Measurements from ENCODE around the gene SGF29. TPM values are rescaled to one million over a fixed set of nuclear protein-coding genes. Genes with fewer than 3 reads are reported as not detected.

Gene SGF29
- total and polyA plus RNA-seq, 2 experiments from 2014 or later: 10.0 to 17.6 TPM

DNA sequence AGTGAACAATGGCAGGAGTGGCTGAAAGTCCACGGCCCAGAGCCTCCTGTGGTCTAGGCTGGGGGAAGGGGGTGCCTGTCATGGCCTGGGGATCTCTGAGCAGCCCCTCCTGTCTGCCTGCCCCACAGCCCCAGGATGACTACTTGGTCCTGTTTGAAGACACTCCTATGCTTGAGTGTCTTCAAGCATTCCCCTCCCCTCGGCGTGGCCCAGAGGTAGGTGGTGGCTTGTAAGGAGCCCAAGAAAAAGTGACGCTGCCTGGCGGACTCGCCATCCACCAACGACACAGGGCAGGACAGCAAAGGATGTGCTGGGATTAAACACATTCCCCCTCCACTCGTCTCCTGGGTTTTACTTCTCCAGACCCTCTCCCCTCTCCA, 50.5 kb downstream of the SGF29 start:
- no peak overlapping the region for H3K4me2 ChIP-seq
- H3K36me3 Mint-ChIP-seq (ENCODE audit: low read depth): no peaks in the 10 kb centered on the region
- TF ChIP-seq CTCF (conservative IDR thresholded peaks at IDR 0.05; ENCODE audit: low read depth in 2 of 2) (no peak), ZNF331 (CRISPR knock-in tag; IDR thresholded peaks at IDR 0.05; ENCODE audit: low read depth) (no peak), JUNB (IDR thresholded peaks at IDR 0.05; ENCODE audit: unreplicated experiment) (no peak), REST (IDR thresholded peaks at IDR 0.05; ENCODE audit: unreplicated experiment) (no peak), NANOG (IDR thresholded peaks at IDR 0.05; ENCODE audit: borderline replicate concordance) (no peak), POLR2AphosphoS5 (IDR thresholded peaks at IDR 0.05; ENCODE audit: low read depth) (no peak), CREB1 (CRISPR knock-in tag; IDR thresholded peaks at IDR 0.05; ENCODE audit: low read depth) (no peak), EZH2phosphoT487 (IDR thresholded peaks at IDR 0.05; ENCODE audit: unreplicated experiment) (no peak), STAT1 (IDR thresholded peaks at IDR 0.05; ENCODE audit: unreplicated experiment) (no peak), EZH2 (IDR thresholded peaks at IDR 0.05; ENCODE audit: low read depth, unreplicated experiment) (no peak), ZNF114 (CRISPR knock-in tag; IDR thresholded peaks at IDR 0.05) (no peak)
- TF ChIP-seq, protein P1, sequence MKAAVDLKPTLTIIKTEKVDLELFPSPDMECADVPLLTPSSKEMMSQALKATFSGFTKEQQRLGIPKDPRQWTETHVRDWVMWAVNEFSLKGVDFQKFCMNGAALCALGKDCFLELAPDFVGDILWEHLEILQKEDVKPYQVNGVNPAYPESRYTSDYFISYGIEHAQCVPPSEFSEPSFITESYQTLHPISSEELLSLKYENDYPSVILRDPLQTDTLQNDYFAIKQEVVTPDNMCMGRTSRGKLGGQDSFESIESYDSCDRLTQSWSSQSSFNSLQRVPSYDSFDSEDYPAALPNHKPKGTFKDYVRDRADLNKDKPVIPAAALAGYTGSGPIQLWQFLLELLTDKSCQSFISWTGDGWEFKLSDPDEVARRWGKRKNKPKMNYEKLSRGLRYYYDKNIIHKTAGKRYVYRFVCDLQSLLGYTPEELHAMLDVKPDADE (IDR thresholded peaks at IDR 0.05): no peak
- TF ChIP-seq, protein P2, sequence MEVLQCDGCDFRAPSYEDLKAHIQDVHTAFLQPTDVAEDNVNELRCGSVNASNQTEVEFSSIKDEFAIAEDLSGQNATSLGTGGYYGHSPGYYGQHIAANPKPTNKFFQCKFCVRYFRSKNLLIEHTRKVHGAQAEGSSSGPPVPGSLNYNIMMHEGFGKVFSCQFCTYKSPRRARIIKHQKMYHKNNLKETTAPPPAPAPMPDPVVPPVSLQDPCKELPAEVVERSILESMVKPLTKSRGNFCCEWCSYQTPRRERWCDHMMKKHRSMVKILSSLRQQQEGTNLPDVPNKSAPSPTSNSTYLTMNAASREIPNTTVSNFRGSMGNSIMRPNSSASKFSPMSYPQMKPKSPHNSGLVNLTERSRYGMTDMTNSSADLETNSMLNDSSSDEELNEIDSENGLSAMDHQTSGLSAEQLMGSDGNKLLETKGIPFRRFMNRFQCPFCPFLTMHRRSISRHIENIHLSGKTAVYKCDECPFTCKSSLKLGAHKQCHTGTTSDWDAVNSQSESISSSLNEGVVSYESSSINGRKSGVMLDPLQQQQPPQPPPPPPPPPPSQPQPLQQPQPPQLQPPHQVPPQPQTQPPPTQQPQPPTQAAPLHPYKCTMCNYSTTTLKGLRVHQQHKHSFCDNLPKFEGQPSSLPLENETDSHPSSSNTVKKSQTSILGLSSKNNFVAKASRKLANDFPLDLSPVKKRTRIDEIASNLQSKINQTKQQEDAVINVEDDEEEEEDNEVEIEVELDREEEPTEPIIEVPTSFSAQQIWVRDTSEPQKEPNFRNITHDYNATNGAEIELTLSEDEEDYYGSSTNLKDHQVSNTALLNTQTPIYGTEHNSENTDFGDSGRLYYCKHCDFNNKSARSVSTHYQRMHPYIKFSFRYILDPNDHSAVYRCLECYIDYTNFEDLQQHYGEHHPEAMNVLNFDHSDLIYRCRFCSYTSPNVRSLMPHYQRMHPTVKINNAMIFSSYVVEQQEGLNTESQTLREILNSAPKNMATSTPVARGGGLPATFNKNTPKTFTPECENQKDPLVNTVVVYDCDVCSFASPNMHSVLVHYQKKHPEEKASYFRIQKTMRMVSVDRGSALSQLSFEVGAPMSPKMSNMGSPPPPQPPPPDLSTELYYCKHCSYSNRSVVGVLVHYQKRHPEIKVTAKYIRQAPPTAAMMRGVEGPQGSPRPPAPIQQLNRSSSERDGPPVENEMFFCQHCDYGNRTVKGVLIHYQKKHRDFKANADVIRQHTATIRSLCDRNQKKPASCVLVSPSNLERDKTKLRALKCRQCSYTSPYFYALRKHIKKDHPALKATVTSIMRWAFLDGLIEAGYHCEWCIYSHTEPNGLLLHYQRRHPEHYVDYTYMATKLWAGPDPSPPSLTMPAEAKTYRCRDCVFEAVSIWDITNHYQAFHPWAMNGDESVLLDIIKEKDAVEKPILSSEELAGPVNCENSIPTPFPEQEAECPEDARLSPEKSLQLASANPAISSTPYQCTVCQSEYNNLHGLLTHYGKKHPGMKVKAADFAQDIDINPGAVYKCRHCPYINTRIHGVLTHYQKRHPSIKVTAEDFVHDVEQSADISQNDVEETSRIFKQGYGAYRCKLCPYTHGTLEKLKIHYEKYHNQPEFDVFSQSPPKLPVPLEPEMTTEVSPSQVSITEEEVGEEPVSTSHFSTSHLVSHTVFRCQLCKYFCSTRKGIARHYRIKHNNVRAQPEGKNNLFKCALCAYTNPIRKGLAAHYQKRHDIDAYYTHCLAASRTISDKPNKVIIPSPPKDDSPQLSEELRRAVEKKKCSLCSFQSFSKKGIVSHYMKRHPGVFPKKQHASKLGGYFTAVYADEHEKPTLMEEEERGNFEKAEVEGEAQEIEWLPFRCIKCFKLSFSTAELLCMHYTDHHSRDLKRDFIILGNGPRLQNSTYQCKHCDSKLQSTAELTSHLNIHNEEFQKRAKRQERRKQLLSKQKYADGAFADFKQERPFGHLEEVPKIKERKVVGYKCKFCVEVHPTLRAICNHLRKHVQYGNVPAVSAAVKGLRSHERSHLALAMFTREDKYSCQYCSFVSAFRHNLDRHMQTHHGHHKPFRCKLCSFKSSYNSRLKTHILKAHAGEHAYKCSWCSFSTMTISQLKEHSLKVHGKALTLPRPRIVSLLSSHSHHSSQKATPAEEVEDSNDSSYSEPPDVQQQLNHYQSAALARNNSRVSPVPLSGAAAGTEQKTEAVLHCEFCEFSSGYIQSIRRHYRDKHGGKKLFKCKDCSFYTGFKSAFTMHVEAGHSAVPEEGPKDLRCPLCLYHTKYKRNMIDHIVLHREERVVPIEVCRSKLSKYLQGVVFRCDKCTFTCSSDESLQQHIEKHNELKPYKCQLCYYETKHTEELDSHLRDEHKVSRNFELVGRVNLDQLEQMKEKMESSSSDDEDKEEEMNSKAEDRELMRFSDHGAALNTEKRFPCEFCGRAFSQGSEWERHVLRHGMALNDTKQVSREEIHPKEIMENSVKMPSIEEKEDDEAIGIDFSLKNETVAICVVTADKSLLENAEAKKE (CRISPR knock-in tag; IDR thresholded peaks at IDR 0.05): no peak

More for the DNA sequence above, 50.5 kb downstream of the SGF29 start:
- H2AFZ ChIP-seq: no peak overlapping the region
- no peaks in the 10 kb centered on the region for H3K36me3 ChIP-seq (ENCODE audit: insufficient read depth)
- H3K4me3 ChIP-seq: no peak overlapping the region
- H3K79me2 ChIP-seq (replicated peaks; ENCODE audit: insufficient read depth): no peaks in the 10 kb centered on the region
- Mint-ChIP-seq H3K27me3 (ENCODE audit: insufficient read depth, low read depth, poor library complexity) (peaks cover 5% of the 10 kb centered on the region), H3K27ac (no peak overlapping the region), H3K9me3 (no peaks in the 10 kb centered on the region), H3K4me1 (peaks cover 1% of the 10 kb centered on the region; the same call in 2 of the 3 replicates), H3K4me3 (no peak overlapping the region)
- H3K9me2 ChIP-seq (ENCODE audit: insufficient read depth): no peaks in the 10 kb centered on the region
- H3K4me1 ChIP-seq (ENCODE audit: insufficient read depth): no peaks in the 10 kb centered on the region
- DNase-seq (ENCODE audit: low spot score): no peak
- H3K27me3 ChIP-seq (ENCODE audit: insufficient read depth): no peaks in the 10 kb centered on the region
- no peak overlapping the region for H3K27ac ChIP-seq (ENCODE audit: low read depth)
- no peaks in the 10 kb centered on the region for H3F3A ChIP-seq (replicated peaks; ENCODE audit: low read depth)
- no peaks in the 10 kb centered on the region for H4K20me1 ChIP-seq (replicated peaks; ENCODE audit: insufficient read depth)
- ATAC-seq: no peak

Measured in GM23338 (cell line).